ENCODE measurements around the gene P3H4.

DNA sequence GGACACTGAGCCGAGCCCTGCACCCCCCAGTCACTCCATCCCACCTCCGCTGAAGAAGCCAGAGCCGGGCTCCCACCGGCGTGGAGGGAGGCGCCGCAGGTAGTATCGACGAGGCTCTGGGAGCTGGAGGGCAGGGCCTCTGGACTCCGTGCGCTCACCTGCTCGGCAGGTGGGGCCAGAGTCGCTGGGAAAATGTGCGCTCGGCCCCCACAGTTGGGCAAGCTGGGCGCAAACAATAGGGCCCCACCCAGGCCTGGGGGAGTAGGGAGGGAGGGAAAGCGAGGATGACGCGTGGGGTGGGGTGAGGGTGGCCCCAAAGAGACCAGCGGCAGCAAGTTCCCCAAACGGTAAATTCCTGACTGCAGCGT, 25.9 kb downstream of the P3H4 start:
- no peak for TF ChIP-seq CTCF (IDR thresholded peaks at IDR 0.05; ENCODE audit: poor library complexity, severe bottlenecking)
- no peak for TF ChIP-seq EZH2 (IDR thresholded peaks at IDR 0.05; ENCODE audit: borderline replicate concordance, insufficient read depth, low read length, poor library complexity, severe bottlenecking)
- TF ChIP-seq EP300 (conservative IDR thresholded peaks at IDR 0.05; ENCODE audit: poor library complexity, severe bottlenecking) = no peak
- TF ChIP-seq POLR2AphosphoS5 (IDR thresholded peaks at IDR 0.05) = no peak
- TF ChIP-seq, protein P1, sequence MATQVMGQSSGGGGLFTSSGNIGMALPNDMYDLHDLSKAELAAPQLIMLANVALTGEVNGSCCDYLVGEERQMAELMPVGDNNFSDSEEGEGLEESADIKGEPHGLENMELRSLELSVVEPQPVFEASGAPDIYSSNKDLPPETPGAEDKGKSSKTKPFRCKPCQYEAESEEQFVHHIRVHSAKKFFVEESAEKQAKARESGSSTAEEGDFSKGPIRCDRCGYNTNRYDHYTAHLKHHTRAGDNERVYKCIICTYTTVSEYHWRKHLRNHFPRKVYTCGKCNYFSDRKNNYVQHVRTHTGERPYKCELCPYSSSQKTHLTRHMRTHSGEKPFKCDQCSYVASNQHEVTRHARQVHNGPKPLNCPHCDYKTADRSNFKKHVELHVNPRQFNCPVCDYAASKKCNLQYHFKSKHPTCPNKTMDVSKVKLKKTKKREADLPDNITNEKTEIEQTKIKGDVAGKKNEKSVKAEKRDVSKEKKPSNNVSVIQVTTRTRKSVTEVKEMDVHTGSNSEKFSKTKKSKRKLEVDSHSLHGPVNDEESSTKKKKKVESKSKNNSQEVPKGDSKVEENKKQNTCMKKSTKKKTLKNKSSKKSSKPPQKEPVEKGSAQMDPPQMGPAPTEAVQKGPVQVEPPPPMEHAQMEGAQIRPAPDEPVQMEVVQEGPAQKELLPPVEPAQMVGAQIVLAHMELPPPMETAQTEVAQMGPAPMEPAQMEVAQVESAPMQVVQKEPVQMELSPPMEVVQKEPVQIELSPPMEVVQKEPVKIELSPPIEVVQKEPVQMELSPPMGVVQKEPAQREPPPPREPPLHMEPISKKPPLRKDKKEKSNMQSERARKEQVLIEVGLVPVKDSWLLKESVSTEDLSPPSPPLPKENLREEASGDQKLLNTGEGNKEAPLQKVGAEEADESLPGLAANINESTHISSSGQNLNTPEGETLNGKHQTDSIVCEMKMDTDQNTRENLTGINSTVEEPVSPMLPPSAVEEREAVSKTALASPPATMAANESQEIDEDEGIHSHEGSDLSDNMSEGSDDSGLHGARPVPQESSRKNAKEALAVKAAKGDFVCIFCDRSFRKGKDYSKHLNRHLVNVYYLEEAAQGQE (IDR thresholded peaks at IDR 0.05; ENCODE audit: borderline replicate concordance) = no peak
- TF ChIP-seq RAD21 (conservative IDR thresholded peaks at IDR 0.05) = no peak
- no peak for TF ChIP-seq MXI1 (conservative IDR thresholded peaks at IDR 0.05; ENCODE audit: poor library complexity, severe bottlenecking)
